AG10803 (cell line): Measurements from ENCODE around the gene GSG1L2.

Experiments used
- DNase-seq: peaks from one replicate; pipeline ENCODE4 v3.0.0; 2010; ENCODE audit warnings: low read depth
- H3K4me3 ChIP-seq: 2 replicates; pipeline ENCODE4 v1.5.1; 2011; ENCODE audit warnings: mild to moderate bottlenecking, low read length, control low read depth
- CTCF ChIP-seq: conservative IDR thresholded peaks from 2 replicates; pipeline ENCODE4 v1.5.1; 2011; ENCODE audit warnings: mild to moderate bottlenecking, low read length, control low read depth, inconsistent platforms

GSG1L2 gene

GRCh38 chr17:9821921-9822320 is at the start of gene GSG1L2:
Gene GSG1L2, minus strand, starts transcription at chr17:9822079. Its CDS starts 8 bp downstream, at chr17:9822071.
- H3K4me3 ChIP-seq = no peak within 1 kb of the TSS
- no peak for TF ChIP-seq CTCF
- DNase-seq = no peak

- TF ChIP-seq CTCF = no peak
Measured at GRCh38 chr17:9868552-9868951, 46.7 kb upstream of the GSG1L2 start.

DNA sequence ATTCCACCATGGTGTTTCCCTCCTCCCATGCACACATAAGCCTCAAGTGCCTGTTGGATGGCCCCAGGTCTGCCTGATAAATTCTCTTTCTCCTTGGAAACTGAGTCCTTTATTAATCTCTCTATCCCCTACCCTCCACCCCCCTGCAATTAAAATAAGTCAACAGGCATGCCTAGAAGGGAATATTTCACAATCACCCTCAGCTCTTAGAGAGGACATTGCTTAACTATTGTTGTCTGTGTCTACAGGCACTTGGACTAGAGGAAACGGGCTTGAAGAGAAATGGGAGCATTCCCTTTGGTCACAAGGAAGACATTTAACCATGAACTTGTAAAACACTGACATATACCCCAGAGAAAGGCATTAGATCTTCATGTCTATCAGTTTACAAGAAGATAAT is 43.7 kb upstream of the GSG1L2 start:
- no peak overlapping the region for H3K4me3 ChIP-seq
- DNase-seq = no peak
- no peak for TF ChIP-seq CTCF

More at GRCh38 chr17:9868552-9868951, 46.7 kb upstream of the GSG1L2 start:
- no peak overlapping the region for H3K4me3 ChIP-seq
- DNase-seq = no peak

- DNase-seq = no peak
- TF ChIP-seq CTCF = no peak
- no peak overlapping the region for H3K4me3 ChIP-seq
Measured at GRCh38 chr17:9862949-9863348, 41.1 kb upstream of the GSG1L2 start.

GRCh38 chr17:9862220-9862619 is 40.3 kb upstream of the GSG1L2 start:
- DNase-seq = no peak
- H3K4me3 ChIP-seq = no peak overlapping the region
- TF ChIP-seq CTCF = no peak

GRCh38 chr17:9860851-9861250 is 39.0 kb upstream of the GSG1L2 start:
- DNase-seq = no peak
- TF ChIP-seq CTCF = no peak
- H3K4me3 ChIP-seq = no peak overlapping the region

DNA sequence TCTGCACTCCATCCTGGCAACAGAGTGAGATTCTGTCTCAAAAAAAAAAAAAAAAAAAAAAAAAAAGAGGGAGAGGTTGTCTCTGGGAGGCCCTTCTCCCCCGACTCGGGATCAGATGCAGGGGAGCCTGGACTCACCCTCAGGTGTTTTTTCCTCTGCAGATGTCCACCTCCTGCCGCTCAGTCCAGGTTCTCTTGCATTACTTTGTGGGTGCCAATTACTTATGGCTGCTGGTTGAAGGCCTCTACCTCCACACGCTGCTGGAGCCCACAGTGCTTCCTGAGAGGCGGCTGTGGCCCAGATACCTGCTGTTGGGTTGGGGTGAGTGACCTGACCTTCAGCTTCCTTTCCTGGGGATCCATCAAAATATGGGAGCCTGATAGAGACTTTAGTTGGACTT is 37.9 kb upstream of the GSG1L2 start:
- no peak for DNase-seq
- TF ChIP-seq CTCF = no peak
- no peak overlapping the region for H3K4me3 ChIP-seq
